Activated naive CD4-positive, alpha-beta T cell treated with anti-CD3 and anti-CD28 coated beads for 36 hours (primary cell): Measurements from ENCODE around the gene MLST8. TPM values are rescaled to one million over a fixed set of nuclear protein-coding genes. Genes with fewer than 3 reads are reported as not detected.

ENCODE experiments used
- CTCF ChIA-PET: fragments of 350-600 bp; sonication (Branson Sonifier 250); formaldehyde crosslinking; loops from one replicate; lab custom pipeline; 2021; ENCODE audit warnings: antibody characterized with exemption; lab: Charles Lee
- DNase-seq: peaks from one replicate; pipeline ENCODE4 v3.0.0-alpha.2; 2020
- H3K27ac Mint-ChIP-seq: one replicate; pipeline ENCODE4 v1.8.0; 2021; ENCODE audit warnings: mild to moderate bottlenecking, mixed read lengths
- H3K27me3 Mint-ChIP-seq: one replicate; pipeline ENCODE4 v1.8.0; 2021; ENCODE audit warnings: low read depth, mixed read lengths
- H3K36me3 Mint-ChIP-seq: one replicate; pipeline ENCODE4 v1.8.0; 2021; ENCODE audit warnings: low read depth, mixed read lengths
- H3K4me1 Mint-ChIP-seq: one replicate; pipeline ENCODE4 v1.8.0; 2021; ENCODE audit warnings: low read depth, mixed read lengths
- H3K4me3 Mint-ChIP-seq: one replicate; pipeline ENCODE4 v1.8.0; 2021; ENCODE audit warnings: mild to moderate bottlenecking, moderate library complexity, mixed read lengths
- H3K9me3 Mint-ChIP-seq: one replicate; pipeline ENCODE4 v1.8.0; 2021; ENCODE audit warnings: mixed read lengths
- intact Hi-C: fragments of 100-400 bp; cut with micrococcal nuclease; formaldehyde crosslinking; loops from one replicate; pipeline ENCODE4 v1.15.1; 2023
- total RNA-seq, 2 experiments: library from RNA; stranded (reverse); gene quantifications; one replicate each; pipeline ENCODE4 v1.2.3, GENCODE V29; 2021

Gene MLST8
- total RNA-seq, 2 experiments from 2014 or later, result 70.0 to 70.1 TPM

- intact Hi-C loops, result no loop called here
- Mint-ChIP-seq H3K27me3 (no peaks in the 10 kb centered on the region), H3K36me3 (peaks cover 22% of the 10 kb centered on the region), H3K9me3 (no peaks in the 10 kb centered on the region), H3K4me3 (no peak overlapping the region), H3K4me1 (no peaks in the 10 kb centered on the region), H3K27ac (no peak overlapping the region)
- CTCF ChIA-PET, result no interaction called here
- DNase-seq, result no peak
Observed at GRCh38 chr16:2232094-2232990, 27.1 kb downstream of the MLST8 start.

GRCh38 chr16:2233046-2233775, 28.0 kb downstream of the MLST8 start:
- Mint-ChIP-seq H3K4me3 (no peak overlapping the region), H3K4me1 (no peaks in the 10 kb centered on the region), H3K27ac (no peak overlapping the region), H3K27me3 (no peaks in the 10 kb centered on the region), H3K36me3 (peaks cover 22% of the 10 kb centered on the region), H3K9me3 (no peaks in the 10 kb centered on the region)
- no peak for DNase-seq
- CTCF ChIA-PET, result no interaction called here
- intact Hi-C loops, result no loop called here

DNA sequence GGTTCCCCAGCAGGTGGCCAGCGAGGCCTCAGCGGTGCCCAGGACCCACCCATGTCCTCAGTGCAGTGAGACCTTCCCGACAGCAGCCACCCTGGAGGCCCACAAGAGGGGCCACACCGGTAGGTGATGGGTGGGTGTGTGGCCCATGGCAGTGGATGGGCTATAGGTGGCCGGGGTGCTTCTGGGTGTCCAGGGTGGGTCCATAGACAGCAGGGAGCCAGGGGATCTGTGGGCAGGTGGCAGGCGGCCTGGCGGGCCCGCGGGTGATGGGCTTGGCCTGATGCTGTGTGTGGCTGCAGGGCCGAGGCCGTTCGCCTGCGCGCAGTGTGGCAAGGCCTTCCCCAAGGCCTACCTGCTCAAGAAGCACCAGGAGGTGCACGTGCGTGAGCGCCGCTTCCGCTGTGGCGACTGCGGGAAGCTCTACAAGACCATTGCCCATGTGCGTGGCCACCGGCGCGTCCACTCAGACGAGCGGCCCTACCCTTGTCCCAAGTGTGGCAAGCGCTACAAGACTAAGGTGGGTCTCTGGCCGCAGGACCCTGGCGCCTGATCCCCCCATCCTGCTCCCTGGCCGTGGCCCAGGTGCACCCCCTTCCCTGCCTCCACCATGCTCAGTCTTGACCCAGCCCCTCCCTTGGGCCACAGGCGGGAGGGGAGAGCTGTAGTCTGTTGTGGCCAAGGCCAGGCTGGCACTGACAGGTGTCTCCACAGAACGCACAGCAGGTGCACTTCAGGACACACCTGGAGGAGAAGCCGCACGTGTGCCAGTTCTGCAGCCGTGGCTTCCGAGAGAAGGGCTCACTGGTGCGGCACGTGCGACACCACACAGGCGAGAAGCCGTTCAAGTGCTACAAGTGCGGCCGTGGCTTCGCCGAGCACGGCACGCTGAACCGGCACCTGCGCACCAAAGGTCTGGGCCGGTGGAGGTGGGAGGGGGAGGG, 28.9 kb downstream of the MLST8 start:
- peaks cover 22% of the 10 kb centered on the region for H3K36me3 Mint-ChIP-seq
- no peak overlapping the region for H3K27ac Mint-ChIP-seq
- no peaks in the 10 kb centered on the region for H3K4me1 Mint-ChIP-seq
- H3K27me3 Mint-ChIP-seq, result no peaks in the 10 kb centered on the region
- no peak overlapping the region for H3K4me3 Mint-ChIP-seq
- CTCF ChIA-PET, result no interaction called here
- H3K9me3 Mint-ChIP-seq, result no peaks in the 10 kb centered on the region
- DNase-seq, result no peak
- intact Hi-C loops, result no loop called here

DNA sequence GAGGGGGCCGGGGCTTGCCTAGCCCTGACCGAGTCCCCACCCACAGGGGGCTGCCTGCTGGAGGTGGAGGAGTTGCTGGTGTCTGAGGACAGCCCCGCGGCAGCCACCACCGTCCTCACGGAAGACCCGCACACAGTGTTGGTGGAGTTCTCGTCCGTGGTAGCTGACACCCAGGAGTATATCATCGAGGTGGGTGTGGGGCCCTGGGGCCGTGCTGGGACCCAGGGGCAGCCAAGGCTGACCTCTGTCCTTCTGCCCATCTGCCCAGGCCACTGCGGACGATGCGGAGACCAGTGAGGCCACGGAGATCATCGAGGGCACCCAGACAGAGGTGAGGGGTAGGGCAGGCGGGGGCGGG, 29.5 kb downstream of the MLST8 start:
- no peak overlapping the region for H3K4me3 Mint-ChIP-seq
- no peaks in the 10 kb centered on the region for H3K27me3 Mint-ChIP-seq
- H3K27ac Mint-ChIP-seq, result no peak overlapping the region
- DNase-seq, result no peak
- H3K9me3 Mint-ChIP-seq, result no peaks in the 10 kb centered on the region
- no peaks in the 10 kb centered on the region for H3K4me1 Mint-ChIP-seq
- peaks cover 18% of the 10 kb centered on the region for H3K36me3 Mint-ChIP-seq
- intact Hi-C loops, result no loop called here
- CTCF ChIA-PET, result no interaction called here

DNA sequence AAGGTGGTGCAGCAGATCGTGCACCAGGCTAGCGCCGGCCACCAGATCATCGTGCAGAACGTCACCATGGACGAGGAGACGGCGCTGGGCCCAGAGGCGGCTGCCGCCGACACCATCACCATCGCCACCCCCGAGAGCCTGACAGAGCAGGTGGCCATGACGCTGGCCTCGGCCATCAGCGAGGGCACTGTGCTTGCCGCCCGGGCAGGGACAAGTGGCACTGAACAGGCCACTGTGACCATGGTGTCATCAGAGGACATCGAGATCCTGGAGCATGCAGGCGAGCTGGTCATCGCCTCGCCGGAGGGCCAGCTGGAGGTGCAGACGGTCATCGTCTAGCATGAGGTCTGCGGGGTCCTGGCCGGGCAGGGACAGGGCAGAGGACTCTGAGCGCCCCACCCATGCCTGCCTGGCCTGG, 30.0 kb downstream of the MLST8 start:
- CTCF ChIA-PET, result no interaction called here
- H3K36me3 Mint-ChIP-seq, result peaks cover 15% of the 10 kb centered on the region
- H3K4me3 Mint-ChIP-seq, result no peak overlapping the region
- H3K27me3 Mint-ChIP-seq, result no peaks in the 10 kb centered on the region
- no peaks in the 10 kb centered on the region for H3K4me1 Mint-ChIP-seq
- H3K27ac Mint-ChIP-seq, result no peak overlapping the region
- H3K9me3 Mint-ChIP-seq, result no peaks in the 10 kb centered on the region
- intact Hi-C loops, result no loop called here
- DNase-seq, result no peak

DNA sequence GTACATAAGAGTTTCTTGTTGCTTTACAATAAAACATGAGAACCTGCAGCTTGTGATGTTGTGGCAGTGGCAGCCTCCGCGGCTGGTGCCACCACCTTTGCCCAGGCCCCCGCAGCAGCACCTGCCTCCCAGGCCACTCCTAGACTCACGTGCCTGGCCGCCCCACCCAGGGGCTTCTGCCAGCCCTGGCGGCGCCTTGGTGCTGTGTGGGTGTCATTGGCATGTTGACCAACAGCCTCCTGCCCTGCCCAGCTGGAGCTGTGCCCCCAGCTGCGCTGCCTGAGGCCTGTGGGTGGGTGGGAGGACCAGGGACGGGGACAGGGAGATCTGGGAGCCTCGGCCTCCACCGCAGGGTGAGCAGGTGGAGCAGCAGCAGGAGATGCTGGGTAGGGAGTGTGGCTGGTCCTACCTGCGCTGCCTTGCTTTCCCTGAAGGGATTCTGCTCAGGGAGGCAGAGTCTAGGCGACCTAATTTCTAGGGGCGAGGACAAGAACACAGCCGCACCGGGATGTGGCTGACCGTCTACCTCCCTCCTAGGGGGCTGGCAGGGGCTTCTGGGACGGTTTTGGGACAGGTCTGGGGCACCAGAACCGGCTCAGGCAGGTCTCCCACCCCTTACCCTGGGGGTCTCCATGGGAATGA, 30.6 kb downstream of the MLST8 start:
- intact Hi-C loops, result no loop called here
- H3K4me3 Mint-ChIP-seq, result no peak overlapping the region
- no peaks in the 10 kb centered on the region for H3K27me3 Mint-ChIP-seq
- H3K4me1 Mint-ChIP-seq, result no peaks in the 10 kb centered on the region
- DNase-seq, result no peak
- no peak overlapping the region for H3K27ac Mint-ChIP-seq
- no peaks in the 10 kb centered on the region for H3K9me3 Mint-ChIP-seq
- peaks cover 15% of the 10 kb centered on the region for H3K36me3 Mint-ChIP-seq
- CTCF ChIA-PET, result no interaction called here

DNA sequence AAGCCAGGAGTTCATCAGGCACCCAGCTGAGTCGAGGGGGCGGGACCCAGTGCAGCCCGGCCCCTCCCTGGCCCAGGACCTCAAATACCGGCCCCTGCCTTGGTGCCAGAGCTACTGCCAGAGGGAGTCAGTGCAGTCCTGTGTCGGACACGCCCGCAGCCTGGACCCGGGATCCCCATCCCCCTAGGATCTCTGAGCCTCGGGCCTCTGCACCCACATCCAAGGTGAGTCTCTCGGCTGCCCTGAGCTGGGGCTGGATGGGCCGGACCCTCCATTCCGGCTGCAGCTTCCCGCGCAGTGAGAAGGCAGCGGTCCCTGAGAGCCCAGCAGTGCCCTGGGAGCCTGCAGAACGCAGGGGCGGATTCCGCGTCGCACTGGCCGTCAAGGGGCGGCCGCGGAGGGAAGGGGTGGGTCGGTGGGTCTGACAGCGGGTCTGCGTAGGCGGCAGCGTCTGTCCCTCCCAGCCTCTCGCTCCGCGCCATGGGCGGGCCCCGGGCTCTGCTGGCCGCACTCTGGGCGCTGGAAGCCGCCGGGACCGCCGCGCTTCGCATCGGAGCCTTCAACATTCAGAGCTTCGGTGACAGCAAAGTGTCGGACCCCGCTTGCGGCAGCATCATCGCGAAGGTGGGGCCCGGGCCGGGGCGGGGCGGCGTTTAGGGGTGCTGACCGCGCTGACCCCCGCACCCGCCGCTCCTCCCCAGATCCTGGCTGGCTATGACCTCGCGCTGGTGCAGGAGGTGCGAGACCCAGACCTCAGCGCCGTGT, 31.3 kb downstream of the MLST8 start, which contains the start of gene DNASE1L2:
Gene DNASE1L2, plus strand, starts transcription at position 108 of the 765 bp plus-strand sequence. Its CDS starts 373 bp downstream, at position 481.
- CTCF ChIA-PET, result no interaction called here
- Mint-ChIP-seq H3K36me3 (peaks cover 12% of the 10 kb centered on the region), H3K27me3 (no peaks in the 10 kb centered on the region), H3K27ac (no peak within 1 kb of the TSS), H3K9me3 (no peaks in the 10 kb centered on the region), H3K4me3 (no peak within 1 kb of the TSS), H3K4me1 (no peaks in the 10 kb centered on the region)
- no peak for DNase-seq
- intact Hi-C loops, result no loop called here

DNA sequence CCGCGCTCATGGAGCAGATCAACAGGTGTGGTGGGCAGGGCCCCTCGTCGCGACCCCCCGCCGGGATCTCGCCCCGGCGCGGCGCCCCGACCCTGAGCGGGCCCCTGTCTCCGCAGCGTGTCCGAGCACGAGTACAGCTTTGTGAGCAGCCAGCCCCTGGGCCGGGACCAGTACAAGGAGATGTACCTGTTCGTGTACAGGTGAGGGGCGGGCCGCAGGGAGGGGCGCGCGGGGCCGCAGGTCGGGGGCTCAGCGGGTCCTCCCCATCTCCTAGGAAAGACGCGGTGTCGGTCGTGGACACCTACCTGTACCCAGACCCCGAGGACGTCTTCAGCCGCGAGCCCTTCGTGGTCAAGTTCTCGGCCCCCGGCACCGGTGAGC, 31.8 kb downstream of the MLST8 start:
- Mint-ChIP-seq H3K36me3 (peaks cover 9% of the 10 kb centered on the region), H3K4me1 (no peaks in the 10 kb centered on the region), H3K9me3 (no peaks in the 10 kb centered on the region), H3K27me3 (no peaks in the 10 kb centered on the region), H3K27ac (no peak overlapping the region), H3K4me3 (no peak overlapping the region)
- no peak for DNase-seq
- CTCF ChIA-PET, result no interaction called here
- intact Hi-C loops, result no loop called here

DNA sequence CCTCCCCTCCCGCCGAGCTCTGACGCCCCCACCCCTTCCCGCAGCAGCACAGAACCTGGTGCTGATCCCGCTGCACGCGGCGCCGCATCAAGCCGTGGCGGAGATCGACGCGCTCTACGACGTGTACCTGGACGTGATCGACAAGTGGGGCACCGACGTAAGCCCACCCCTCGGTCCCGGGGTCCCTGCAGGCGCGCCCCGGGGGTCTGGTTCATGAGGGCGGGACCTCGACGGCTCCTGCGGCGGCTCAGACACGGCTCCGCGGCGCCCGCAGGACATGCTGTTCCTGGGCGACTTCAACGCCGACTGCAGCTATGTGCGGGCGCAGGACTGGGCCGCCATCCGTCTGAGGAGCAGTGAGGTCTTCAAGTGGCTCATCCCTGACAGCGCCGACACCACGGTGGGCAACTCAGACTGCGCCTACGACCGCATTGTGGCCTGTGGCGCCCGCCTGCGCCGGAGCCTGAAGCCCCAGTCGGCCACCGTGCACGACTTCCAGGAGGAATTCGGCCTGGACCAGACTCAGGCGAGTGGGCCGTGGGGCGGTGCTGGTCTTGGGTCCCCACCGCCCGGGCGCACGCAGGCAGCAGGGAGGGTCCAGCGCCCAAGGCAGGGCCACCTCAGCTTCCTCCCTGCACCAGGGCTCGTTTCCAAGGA, 32.4 kb downstream of the MLST8 start:
- CTCF ChIA-PET, result no interaction called here
- H3K27ac Mint-ChIP-seq, result no peak overlapping the region

DNA sequence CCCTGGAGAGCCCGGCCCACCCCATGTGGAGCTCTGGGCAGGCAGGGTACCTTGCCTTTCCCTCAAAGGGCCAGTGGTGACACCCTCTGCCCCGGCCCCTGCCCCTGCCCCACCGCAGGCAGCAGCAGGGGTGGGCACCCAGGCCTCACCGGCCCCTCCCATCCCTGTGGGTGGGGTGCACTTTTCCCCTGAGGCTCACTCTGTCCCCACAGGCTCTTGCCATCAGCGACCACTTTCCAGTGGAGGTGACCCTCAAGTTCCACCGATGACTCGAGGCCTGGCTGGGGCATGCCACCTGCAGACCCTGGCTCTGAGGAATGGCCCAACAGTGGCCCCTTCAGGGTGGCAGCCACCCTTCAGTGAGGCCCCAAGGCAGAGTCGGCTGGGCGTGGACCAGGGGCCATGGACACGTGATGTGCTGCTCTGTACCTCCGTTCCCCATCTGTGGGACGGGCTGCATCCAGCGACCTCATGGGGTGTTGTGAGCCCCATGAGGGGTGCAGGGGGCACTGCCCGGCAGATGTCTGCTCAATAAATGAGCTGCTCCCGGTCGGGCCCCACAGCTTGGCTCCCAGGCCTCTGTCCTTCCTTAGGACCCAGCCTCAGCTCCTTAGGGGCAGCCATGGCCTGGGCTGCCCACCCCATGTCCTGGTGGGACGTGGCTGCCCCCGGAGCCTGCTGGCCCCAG, 33.0 kb downstream of the MLST8 start:
- intact Hi-C loops, result no loop called here
- no peak for DNase-seq
- no peaks in the 10 kb centered on the region for H3K9me3 Mint-ChIP-seq
- H3K4me1 Mint-ChIP-seq, result no peaks in the 10 kb centered on the region
- H3K27me3 Mint-ChIP-seq, result no peaks in the 10 kb centered on the region
- CTCF ChIA-PET, result interaction anchor here (0.6 kb wide), 1 partner anchor 14 kb away, joined by 3 read pairs; no protein-coding TSS in a partner anchor
- H3K4me3 Mint-ChIP-seq, result no peak overlapping the region
- peaks cover 11% of the 10 kb centered on the region for H3K36me3 Mint-ChIP-seq
- H3K27ac Mint-ChIP-seq, result no peak overlapping the region

More for the DNA sequence above, 32.4 kb downstream of the MLST8 start:
- no peaks in the 10 kb centered on the region for H3K9me3 Mint-ChIP-seq
- DNase-seq, result no peak
- no peaks in the 10 kb centered on the region for H3K27me3 Mint-ChIP-seq
- intact Hi-C loops, result no loop called here
- H3K36me3 Mint-ChIP-seq, result peaks cover 11% of the 10 kb centered on the region
- no peaks in the 10 kb centered on the region for H3K4me1 Mint-ChIP-seq
- H3K4me3 Mint-ChIP-seq, result no peak overlapping the region
